Liver (tissue), 9 donors: ENCODE data around the gene NLK. TPM values are rescaled to one million over a fixed set of nuclear protein-coding genes. Genes with fewer than 3 reads are reported as not detected.
"Not testable (repeated sequence)": the region's sequence is repeated elsewhere in the genome, so short reads cannot be mapped to it uniquely, and the experiment has no call there.

Experiments used
- DNase-seq: peaks from one replicate; pipeline ENCODE4 v3.0.0-alpha.2; 2017; ENCODE audit warnings: low spot score
- H3K27ac ChIP-seq, 2 donors: one replicate each; pipeline ENCODE4 v1.7.0; 2013; ENCODE audit warnings: inconsistent platforms in 2 of 2, low read length in 2 of 2, control low read depth in 1 of 2, low read depth in 1 of 2, mild to moderate bottlenecking in 1 of 2
- H3K27me3 ChIP-seq, 4 donors: one replicate each; pipeline versions ENCODE4 v1.6.1 to v1.7.0; 2013; ENCODE audit warnings: low read length in 3 of 4, inconsistent platforms in 1 of 4, mild to moderate bottlenecking in 1 of 4, moderate library complexity in 1 of 4; ENCODE audit not compliant: control insufficient read depth in 4 of 4, insufficient read depth in 4 of 4
- H3K36me3 ChIP-seq, 4 donors: one replicate each; pipeline versions ENCODE4 v1.6.1 to v1.7.0; 2013; ENCODE audit warnings: low read length in 3 of 4, mild to moderate bottlenecking in 3 of 4, low read depth in 1 of 4, moderate library complexity in 1 of 4; ENCODE audit not compliant: control insufficient read depth in 4 of 4, insufficient read depth in 3 of 4
- H3K4me1 ChIP-seq, 4 donors: one replicate each; pipeline versions ENCODE4 v1.6.1 to v1.7.0; 2013; ENCODE audit warnings: low read length in 3 of 4, mild to moderate bottlenecking in 3 of 4, moderate library complexity in 1 of 4; ENCODE audit not compliant: control insufficient read depth in 4 of 4, insufficient read depth in 4 of 4
- H3K4me3 ChIP-seq, 3 donors: one replicate each; pipeline versions ENCODE4 v1.6.1 to v1.7.0; 2013; ENCODE audit warnings: low read length in 3 of 3, control low read depth in 1 of 3, low read depth in 1 of 3, mild to moderate bottlenecking in 1 of 3
- H3K9ac ChIP-seq, 2 donors: one replicate each; pipeline ENCODE4 v1.7.0; 2013; ENCODE audit warnings: low read length in 2 of 2, mild to moderate bottlenecking in 2 of 2, moderate library complexity in 2 of 2, control low read depth in 1 of 2, low read depth in 1 of 2
- H3K9me3 ChIP-seq, 4 donors: one replicate each; pipeline versions ENCODE4 v1.6.1 to v1.7.0; 2013; ENCODE audit warnings: low read length in 3 of 4; ENCODE audit not compliant: control insufficient read depth in 4 of 4
- ATF3 ChIP-seq: IDR thresholded peaks from 2 replicates; pipeline ENCODE4 v1.6.1; 2016; ENCODE audit warnings: antibody characterized with exemption
- EGR1 ChIP-seq, 2 donors: IDR thresholded peaks; 2 replicates each; pipeline ENCODE4 v1.6.1; 2016 to 2018; ENCODE audit warnings: antibody characterized with exemption in 2 of 2, low read depth in 2 of 2
- FOXA2 ChIP-seq: IDR thresholded peaks from 2 replicates; pipeline ENCODE4 v1.6.1; 2016; ENCODE audit warnings: antibody characterized with exemption
- GABPA ChIP-seq, 2 donors: IDR thresholded peaks in 1 of 2; conservative IDR thresholded peaks in 1 of 2; 2 replicates each; pipeline ENCODE4 v1.6.1; 2016; ENCODE audit warnings: antibody characterized with exemption in 2 of 2, mild to moderate bottlenecking in 1 of 2, moderate library complexity in 1 of 2
- HNF4A ChIP-seq, 2 donors: conservative IDR thresholded peaks; 2 replicates each; pipeline ENCODE4 v1.6.1; 2016; ENCODE audit warnings: antibody characterized with exemption in 2 of 2, mild to moderate bottlenecking in 2 of 2
- HNF4G ChIP-seq: IDR thresholded peaks from 2 replicates; pipeline ENCODE4 v1.6.1; 2016; ENCODE audit warnings: antibody characterized with exemption
- MAX ChIP-seq: IDR thresholded peaks from 2 replicates; pipeline ENCODE4 v1.6.1; 2016; ENCODE audit warnings: antibody characterized with exemption
- NR2F2 ChIP-seq: IDR thresholded peaks from 2 replicates; pipeline ENCODE4 v1.6.1; 2016; ENCODE audit warnings: antibody characterized with exemption
- RAD21 ChIP-seq, 2 donors: IDR thresholded peaks; 2 replicates each; pipeline ENCODE4 v1.6.1; 2016; ENCODE audit warnings: antibody characterized with exemption in 2 of 2, mild to moderate bottlenecking in 2 of 2
- RXRA ChIP-seq, 2 donors: IDR thresholded peaks; 2 replicates each; pipeline ENCODE4 v1.6.1; 2017 to 2018; ENCODE audit warnings: antibody characterized with exemption in 2 of 2, mild to moderate bottlenecking in 1 of 2
- SP1 ChIP-seq: IDR thresholded peaks from 2 replicates; pipeline ENCODE4 v1.6.1; 2018; ENCODE audit warnings: antibody characterized with exemption, mild to moderate bottlenecking
- TAF1 ChIP-seq: conservative IDR thresholded peaks from 2 replicates; pipeline ENCODE4 v1.6.1; 2016; ENCODE audit warnings: antibody characterized with exemption, mild to moderate bottlenecking
- YY1 ChIP-seq: IDR thresholded peaks from 2 replicates; pipeline ENCODE4 v1.6.1; 2016; ENCODE audit warnings: antibody characterized with exemption, mild to moderate bottlenecking
- WGBS: extraction: QIAGEN DNeasy Blood & Tissue Kit; methylation state at CpG from one replicate; pipeline ENCODE4 v1.1.7; 2013; 5-methylcytosine and 5-hydroxymethylcytosine counted together
- polyA plus RNA-seq, 2 donors: library from polyadenylated mRNA; stranded (reverse) in 1 of 2; unstranded in 1 of 2; fragments of 200-250 nt in 1 of 2; fragments of >200 nt in 1 of 2; fragmentation: Nextera tagmentation in 1 of 2; extraction: Ambion mirVana in 1 of 2; gene quantifications; one replicate each; pipeline versions ENCODE4 v1.2.1 to v1.2.3, GENCODE V29; 2013 to 2015
- total RNA-seq, 2 donors: library from RNA; depleted of rRNA; stranded (reverse); fragments of >200 nt; gene quantifications; one replicate each; pipeline ENCODE4 v1.2.3, GENCODE V29; 2014
- TF ChIP-seq, protein P1 (sequence below): fragments of 150-350 bp; IDR thresholded peaks from 2 replicates; pipeline ENCODE4 v1.5.1; 2017; ENCODE audit warnings: improper control_type of control experiment, low read depth, low read length; ENCODE audit not compliant: missing input control
- TF ChIP-seq, protein P2 (sequence below): IDR thresholded peaks from 2 replicates; pipeline ENCODE4 v1.6.1; 2016; ENCODE audit warnings: antibody characterized with exemption
- TF ChIP-seq, protein P3 (sequence below): IDR thresholded peaks from 2 replicates; pipeline ENCODE4 v1.6.1; 2016; ENCODE audit warnings: antibody characterized with exemption, mild to moderate bottlenecking
- donor health status: healthy.
- donor health status: healthy.
- donor health status: healthy.
- donor health status: healthy.
- donor health status: healthy.

NLK gene
- total and polyA plus RNA-seq, 4 donors: 4.4 to 17.4 (median 9.2) TPM

- Histone ChIP-seq H3K9me3 (peaks cover 0 to 1% (median 0%) of the 10 kb centered on the region in 4 donors), H3K36me3 (no peaks in the 10 kb centered on the region), H3K9ac (no peak overlapping the region), H3K27me3 (no peaks in the 10 kb centered on the region), H3K4me1 (no peaks in the 10 kb centered on the region), H3K4me3 (no peak overlapping the region), H3K27ac (no peak overlapping the region)
- DNase-seq: no peak
- TF ChIP-seq, protein P1, sequence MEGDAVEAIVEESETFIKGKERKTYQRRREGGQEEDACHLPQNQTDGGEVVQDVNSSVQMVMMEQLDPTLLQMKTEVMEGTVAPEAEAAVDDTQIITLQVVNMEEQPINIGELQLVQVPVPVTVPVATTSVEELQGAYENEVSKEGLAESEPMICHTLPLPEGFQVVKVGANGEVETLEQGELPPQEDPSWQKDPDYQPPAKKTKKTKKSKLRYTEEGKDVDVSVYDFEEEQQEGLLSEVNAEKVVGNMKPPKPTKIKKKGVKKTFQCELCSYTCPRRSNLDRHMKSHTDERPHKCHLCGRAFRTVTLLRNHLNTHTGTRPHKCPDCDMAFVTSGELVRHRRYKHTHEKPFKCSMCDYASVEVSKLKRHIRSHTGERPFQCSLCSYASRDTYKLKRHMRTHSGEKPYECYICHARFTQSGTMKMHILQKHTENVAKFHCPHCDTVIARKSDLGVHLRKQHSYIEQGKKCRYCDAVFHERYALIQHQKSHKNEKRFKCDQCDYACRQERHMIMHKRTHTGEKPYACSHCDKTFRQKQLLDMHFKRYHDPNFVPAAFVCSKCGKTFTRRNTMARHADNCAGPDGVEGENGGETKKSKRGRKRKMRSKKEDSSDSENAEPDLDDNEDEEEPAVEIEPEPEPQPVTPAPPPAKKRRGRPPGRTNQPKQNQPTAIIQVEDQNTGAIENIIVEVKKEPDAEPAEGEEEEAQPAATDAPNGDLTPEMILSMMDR: no peak
- TF ChIP-seq HNF4A (conservative IDR thresholded peaks at IDR 0.05) (no peak), MAX (no peak), RAD21 (IDR thresholded peaks at IDR 0.05) (no peak), HNF4G (no peak), FOXA2 (no peak), YY1 (no peak), NR2F2 (no peak), EGR1 (IDR thresholded peaks at IDR 0.05; ENCODE audit: low read depth in 2 of 2) (no peak), TAF1 (no peak), ATF3 (no peak), GABPA (IDR thresholded peaks at IDR 0.05 in 1 of 2, conservative IDR thresholded peaks at IDR 0.05 in 1 of 2) (no peak), SP1 (no peak), RXRA (IDR thresholded peaks at IDR 0.05) (no peak)
- TF ChIP-seq, protein P2, sequence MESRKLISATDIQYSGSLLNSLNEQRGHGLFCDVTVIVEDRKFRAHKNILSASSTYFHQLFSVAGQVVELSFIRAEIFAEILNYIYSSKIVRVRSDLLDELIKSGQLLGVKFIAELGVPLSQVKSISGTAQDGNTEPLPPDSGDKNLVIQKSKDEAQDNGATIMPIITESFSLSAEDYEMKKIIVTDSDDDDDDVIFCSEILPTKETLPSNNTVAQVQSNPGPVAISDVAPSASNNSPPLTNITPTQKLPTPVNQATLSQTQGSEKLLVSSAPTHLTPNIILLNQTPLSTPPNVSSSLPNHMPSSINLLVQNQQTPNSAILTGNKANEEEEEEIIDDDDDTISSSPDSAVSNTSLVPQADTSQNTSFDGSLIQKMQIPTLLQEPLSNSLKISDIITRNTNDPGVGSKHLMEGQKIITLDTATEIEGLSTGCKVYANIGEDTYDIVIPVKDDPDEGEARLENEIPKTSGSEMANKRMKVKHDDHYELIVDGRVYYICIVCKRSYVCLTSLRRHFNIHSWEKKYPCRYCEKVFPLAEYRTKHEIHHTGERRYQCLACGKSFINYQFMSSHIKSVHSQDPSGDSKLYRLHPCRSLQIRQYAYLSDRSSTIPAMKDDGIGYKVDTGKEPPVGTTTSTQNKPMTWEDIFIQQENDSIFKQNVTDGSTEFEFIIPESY: no peak
- WGBS: 89% methylated on average over 7 of the region's 7 CpGs
Observed at GRCh38 chr17:28211811-28212210, 169.3 kb downstream of the NLK start.

GRCh38 chr17:28213578-28213977 lies 171.1 kb downstream of the NLK start:
- not testable (repeated sequence) for H3K27me3 ChIP-seq, H3K27ac ChIP-seq, H3K9me3 ChIP-seq, DNase-seq, H3K4me3 ChIP-seq, H3K9ac ChIP-seq, H3K36me3 ChIP-seq, H3K4me1 ChIP-seq
- 97% methylated on average over 2 of the region's 2 CpGs for WGBS

GRCh38 chr17:28216052-28216451 lies 173.6 kb downstream of the NLK start:
- H3K27ac ChIP-seq: no peak overlapping the region
- no peak for DNase-seq
- H3K27me3 ChIP-seq: no peaks in the 10 kb centered on the region
- no peak overlapping the region for H3K9ac ChIP-seq
- no peak overlapping the region for H3K4me3 ChIP-seq
- WGBS: 88% methylated on average over 3 of the region's 3 CpGs
- no peaks in the 10 kb centered on the region for H3K36me3 ChIP-seq
- H3K4me1 ChIP-seq: no peaks in the 10 kb centered on the region
- H3K9me3 ChIP-seq: peaks cover 0 to under 1% (median 0%) of the 10 kb centered on the region in 4 donors
- TF ChIP-seq, protein P2: no peak
- TF ChIP-seq TAF1: no peak
- TF ChIP-seq YY1: no peak
- no peak for TF ChIP-seq FOXA2
- no peak for TF ChIP-seq NR2F2
- no peak for TF ChIP-seq EGR1 (IDR thresholded peaks at IDR 0.05; ENCODE audit: low read depth in 2 of 2)
- no peak for TF ChIP-seq SP1
- TF ChIP-seq, protein P3, sequence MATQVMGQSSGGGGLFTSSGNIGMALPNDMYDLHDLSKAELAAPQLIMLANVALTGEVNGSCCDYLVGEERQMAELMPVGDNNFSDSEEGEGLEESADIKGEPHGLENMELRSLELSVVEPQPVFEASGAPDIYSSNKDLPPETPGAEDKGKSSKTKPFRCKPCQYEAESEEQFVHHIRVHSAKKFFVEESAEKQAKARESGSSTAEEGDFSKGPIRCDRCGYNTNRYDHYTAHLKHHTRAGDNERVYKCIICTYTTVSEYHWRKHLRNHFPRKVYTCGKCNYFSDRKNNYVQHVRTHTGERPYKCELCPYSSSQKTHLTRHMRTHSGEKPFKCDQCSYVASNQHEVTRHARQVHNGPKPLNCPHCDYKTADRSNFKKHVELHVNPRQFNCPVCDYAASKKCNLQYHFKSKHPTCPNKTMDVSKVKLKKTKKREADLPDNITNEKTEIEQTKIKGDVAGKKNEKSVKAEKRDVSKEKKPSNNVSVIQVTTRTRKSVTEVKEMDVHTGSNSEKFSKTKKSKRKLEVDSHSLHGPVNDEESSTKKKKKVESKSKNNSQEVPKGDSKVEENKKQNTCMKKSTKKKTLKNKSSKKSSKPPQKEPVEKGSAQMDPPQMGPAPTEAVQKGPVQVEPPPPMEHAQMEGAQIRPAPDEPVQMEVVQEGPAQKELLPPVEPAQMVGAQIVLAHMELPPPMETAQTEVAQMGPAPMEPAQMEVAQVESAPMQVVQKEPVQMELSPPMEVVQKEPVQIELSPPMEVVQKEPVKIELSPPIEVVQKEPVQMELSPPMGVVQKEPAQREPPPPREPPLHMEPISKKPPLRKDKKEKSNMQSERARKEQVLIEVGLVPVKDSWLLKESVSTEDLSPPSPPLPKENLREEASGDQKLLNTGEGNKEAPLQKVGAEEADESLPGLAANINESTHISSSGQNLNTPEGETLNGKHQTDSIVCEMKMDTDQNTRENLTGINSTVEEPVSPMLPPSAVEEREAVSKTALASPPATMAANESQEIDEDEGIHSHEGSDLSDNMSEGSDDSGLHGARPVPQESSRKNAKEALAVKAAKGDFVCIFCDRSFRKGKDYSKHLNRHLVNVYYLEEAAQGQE: no peak
